HEK293T (cell line): ENCODE results near the gene CAPZB.

Source experiments
- ARNT ChIP-seq: fragments of 450-650 bp; IDR thresholded peaks from 2 replicates; pipeline ENCODE4 v1.6.1; 2017; ENCODE audit warnings: mild to moderate bottlenecking
- FOXA1 ChIP-seq: fragments of 450-650 bp; IDR thresholded peaks from 2 replicates; pipeline ENCODE4 v1.6.1; 2016; ENCODE audit warnings: mild to moderate bottlenecking
- FOXK2 ChIP-seq: fragments of 450-650 bp; IDR thresholded peaks from 2 replicates; pipeline ENCODE4 v1.6.1; 2016; ENCODE audit warnings: mild to moderate bottlenecking
- L3MBTL2 ChIP-seq: fragments of 450-650 bp; conservative IDR thresholded peaks from 2 replicates; pipeline ENCODE4 v1.6.1; 2016; ENCODE audit warnings: mild to moderate bottlenecking
- NFRKB ChIP-seq: fragments of 450-650 bp; IDR thresholded peaks from 2 replicates; pipeline ENCODE4 v1.6.1; 2016; ENCODE audit warnings: mild to moderate bottlenecking, moderate library complexity
- SP1 ChIP-seq: fragments of 450-650 bp; IDR thresholded peaks from 2 replicates; pipeline ENCODE4 v1.6.1; 2017
- TARDBP ChIP-seq: fragments of 450-650 bp; IDR thresholded peaks from 2 replicates; pipeline ENCODE4 v1.6.1; 2016
- TF ChIP-seq, protein P1 (sequence below): fragments of 450-650 bp; IDR thresholded peaks from 2 replicates; pipeline ENCODE4 v1.6.1; 2016

DNA sequence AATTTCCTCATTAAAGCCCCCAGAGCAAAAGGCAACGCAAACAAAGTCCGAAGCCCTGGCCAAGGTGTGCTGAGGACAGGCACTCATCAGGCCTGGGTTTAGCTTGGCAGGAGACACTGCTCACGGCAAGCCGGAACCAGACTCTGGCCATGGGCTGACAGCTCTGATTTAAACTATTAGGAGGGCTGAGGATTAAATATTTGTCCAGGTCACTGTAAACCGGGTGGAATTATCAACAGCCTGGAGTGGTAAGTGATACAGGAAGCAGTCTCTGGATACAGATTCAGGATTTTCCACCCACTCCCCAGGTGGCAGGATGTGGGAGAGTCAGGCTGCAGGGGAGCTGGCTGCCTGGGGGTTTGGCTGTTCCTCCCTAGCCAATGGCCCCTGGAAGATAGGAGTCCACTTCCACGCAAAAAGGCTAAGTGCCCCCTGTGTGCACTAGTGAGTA, 130.8 kb downstream of the CAPZB start:
- TF ChIP-seq FOXA1 = no peak
- TF ChIP-seq ARNT = no peak
- TF ChIP-seq NFRKB = no peak
- TF ChIP-seq, protein P1, sequence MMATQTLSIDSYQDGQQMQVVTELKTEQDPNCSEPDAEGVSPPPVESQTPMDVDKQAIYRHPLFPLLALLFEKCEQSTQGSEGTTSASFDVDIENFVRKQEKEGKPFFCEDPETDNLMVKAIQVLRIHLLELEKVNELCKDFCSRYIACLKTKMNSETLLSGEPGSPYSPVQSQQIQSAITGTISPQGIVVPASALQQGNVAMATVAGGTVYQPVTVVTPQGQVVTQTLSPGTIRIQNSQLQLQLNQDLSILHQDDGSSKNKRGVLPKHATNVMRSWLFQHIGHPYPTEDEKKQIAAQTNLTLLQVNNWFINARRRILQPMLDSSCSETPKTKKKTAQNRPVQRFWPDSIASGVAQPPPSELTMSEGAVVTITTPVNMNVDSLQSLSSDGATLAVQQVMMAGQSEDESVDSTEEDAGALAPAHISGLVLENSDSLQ = no peak
- no peak for TF ChIP-seq L3MBTL2
- TF ChIP-seq SP1 = no peak
- no peak for TF ChIP-seq TARDBP
- no peak for TF ChIP-seq FOXK2
